GM18520 (cell line): ENCODE measurements around the gene BAZ1A.
"Not testable (repeated sequence)": the region's sequence is repeated elsewhere in the genome, so short reads cannot be mapped to it uniquely, and the experiment has no call there.

Experiments used
- ATAC-seq: cut with Tn5 transposase; IDR thresholded peaks from one replicate; pipeline ENCODE4 v1.9.1; 2021; ENCODE audit not compliant: unreplicated experiment

The BAZ1A gene

DNA sequence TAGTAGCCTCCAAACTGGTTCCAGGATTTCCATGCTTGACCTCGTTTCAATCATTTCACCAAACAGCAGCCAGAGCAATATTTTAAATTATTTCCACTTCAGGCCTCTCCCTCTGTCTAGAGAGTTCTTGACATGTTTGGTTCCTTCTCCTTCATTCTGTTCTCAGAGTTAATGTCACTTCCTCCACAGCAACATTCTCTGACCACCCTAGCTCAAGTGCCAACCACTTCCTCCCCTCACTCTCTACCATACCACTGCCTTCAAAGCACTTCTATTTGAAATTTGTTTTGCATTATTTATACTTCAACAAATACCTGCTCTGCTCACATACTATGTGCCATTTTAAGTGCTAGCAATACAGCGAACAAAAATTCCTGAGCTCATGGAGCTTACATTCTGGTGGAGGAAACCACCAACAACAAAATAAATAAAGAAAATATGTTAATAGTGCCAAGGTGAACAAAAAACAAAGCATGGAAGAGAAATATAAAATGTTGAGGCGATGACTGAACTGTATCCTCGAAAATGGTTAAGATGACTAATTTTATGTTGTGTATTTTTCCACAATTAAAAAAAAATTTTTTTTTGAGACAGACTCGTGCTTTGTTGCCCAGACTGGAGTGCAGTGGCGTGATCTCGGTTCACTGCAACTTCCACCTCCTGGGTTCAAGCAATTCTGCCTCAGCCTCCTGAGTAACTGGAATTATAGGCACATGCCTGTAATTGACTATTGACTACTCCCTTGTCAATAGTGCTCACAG lies 17.3 kb downstream of the BAZ1A start:
- no peak for ATAC-seq

DNA sequence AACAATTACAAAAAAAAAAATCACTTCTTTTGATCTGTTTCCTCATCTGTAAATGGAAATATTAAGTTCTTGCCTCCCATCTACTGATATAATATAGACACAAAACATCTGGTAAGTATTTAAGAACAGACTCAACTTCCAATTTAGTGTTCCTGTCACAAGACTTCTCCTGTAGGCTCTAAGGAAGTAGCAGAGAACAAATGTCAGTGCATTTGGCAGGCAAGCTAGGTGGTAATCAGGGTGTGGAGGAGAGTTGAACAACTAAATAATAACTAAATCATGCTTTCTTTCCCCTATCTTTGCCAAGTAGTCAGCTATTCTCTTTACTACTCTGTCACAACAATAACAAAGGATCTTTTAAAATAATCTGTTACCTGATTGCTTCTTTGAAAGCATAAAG lies 22.1 kb downstream of the BAZ1A start:
- ATAC-seq, result no peak

DNA sequence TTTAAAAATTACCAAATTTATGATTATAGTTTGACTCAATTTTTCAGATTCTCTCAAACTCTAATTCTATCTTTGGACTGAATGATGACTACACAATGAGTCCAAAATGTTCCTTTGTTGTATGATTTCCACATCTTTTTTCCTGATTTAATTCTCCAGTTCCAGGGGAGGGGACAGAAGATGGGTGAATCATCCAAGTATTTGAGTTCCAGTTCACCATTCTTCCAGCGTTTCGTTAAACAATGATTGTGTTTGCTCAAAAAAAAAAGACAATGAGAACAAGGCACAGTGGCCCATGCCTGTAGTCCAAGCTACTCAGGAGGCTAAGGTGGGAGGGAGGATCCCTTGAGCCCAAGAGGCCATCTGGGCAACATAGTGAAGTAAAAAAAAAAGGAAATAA lies 23.8 kb downstream of the BAZ1A start:
- no peak for ATAC-seq

DNA sequence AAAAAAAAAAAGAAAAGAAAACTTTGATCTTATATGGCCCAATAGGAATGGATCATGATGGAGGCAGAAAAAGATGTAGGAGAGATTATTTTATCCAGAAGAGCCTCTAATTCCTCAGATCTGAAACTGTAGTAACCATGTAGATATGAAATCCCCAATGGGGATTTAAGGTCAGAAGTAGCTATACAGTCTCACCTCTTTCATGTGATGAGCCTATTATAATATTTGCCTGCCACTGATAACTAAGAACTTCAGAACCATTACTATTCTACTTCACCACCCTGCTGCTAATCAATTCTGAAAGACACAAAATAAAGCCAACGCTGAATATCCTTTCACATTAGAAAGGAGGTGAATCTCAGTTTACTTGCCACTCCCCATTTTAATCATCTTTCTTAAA lies 29.3 kb downstream of the BAZ1A start:
- ATAC-seq, result no peak

DNA sequence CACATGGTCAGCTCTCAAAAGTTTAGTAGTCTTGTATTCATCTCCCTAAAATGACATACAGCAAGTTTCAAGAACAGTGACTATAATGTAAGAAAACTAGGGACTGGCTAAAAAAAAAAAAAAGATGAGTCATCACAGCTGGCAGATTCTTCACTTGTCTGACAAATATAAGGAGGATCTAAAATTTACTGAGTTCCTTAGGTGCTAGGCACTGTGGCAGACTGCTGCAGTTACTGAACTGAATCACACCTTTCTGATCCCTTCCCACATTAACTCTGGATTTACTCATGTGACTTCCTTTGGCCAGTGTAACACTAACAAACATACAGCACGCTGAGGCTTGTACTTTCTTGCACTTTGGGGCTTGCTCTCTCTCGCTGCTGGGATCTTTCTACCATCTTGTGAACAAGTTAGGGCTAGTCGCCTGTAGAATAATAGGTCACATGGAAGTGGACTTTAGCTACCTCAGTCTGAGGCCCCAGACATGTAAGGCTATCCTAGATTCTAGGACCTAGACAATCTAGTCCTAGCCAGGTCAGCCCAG lies 32.1 kb downstream of the BAZ1A start:
- ATAC-seq, result no peak

DNA sequence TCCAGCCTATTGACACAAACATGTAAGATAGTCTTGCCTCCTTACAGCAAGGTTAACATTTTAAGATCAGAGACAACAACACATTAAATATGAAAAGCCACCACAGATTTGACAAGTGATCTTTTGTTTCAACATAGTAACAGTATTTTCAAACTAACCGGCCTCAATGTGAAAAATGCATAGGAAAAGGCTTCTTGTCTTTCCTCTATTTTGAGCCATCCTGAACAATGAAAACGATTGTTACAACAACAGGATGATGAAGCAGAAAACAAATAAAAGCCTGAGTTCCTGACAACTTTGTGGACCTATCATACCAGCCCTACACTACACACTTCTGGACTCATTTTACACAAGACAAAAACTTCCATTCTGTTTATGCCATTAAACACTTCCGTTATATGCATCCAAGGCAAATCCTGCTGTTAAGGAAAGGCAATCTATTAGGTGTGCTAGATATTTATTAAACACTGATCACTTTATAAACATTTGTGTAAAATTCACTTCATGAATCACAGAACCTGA lies 37.3 kb downstream of the BAZ1A start:
- ATAC-seq, result no peak

DNA sequence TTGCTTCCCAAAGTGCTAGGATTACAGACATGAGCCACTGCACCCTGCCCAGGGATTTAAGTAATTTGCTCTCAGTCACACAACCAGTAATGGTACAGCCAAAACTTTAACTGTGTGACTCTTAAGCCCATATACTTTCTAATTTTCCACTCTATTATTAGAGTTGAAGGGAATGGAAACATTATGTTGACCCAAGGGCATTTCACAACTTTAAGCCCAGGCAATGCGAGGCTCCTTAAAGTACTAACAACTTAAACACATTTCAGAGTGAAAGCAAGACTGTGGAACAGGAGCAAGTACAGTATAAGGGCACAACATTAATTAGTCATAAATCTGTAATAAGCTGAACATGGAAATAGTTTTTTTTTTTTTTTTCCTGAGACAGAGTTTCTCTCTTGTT lies 39.8 kb downstream of the BAZ1A start:
- ATAC-seq, result no peak

DNA sequence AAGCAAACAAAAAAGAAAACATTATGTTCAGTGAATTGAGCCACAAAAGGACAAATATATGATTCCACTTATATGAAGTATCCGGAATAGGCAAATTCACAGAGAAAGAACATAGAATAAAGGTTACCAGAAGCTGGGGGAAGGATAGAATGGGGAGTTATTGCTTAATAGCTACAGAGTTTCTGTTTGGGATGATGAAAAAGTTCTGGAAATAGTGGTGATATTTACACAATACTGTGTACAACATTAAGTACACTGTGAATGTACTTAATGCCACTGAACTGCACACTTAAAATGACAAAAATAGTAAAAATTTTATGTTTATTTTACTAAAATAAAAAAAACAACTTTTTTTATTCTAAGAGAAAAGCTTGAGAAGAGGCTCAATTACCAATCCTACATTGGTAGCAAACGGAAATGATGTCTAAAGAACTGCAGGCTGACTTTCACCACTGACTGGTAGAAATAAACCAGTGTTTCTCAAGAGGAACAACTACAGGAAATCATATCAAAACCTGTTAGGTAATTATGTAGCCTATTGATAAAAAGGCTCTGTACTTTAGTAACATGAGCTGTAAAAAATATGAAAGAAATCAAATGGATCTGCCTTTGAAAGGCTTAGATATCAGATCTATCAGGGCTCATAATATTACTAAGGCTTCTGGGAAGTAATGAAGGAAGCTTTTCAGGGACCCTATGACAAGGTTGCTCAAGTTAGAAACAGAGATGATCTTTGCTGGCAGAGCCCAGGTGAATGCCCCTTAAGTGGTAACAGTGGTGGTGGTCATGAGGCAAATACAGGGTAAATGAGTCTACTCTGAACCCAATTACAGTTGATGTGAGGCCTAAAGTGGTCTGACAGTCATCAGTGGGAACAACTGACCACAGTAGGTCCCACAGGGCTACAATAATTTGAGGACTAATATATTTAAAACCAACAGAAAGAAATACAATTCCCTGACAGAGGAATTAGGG lies 41.3 kb downstream of the BAZ1A start:
- peak; percentile 62 for ATAC-seq

DNA sequence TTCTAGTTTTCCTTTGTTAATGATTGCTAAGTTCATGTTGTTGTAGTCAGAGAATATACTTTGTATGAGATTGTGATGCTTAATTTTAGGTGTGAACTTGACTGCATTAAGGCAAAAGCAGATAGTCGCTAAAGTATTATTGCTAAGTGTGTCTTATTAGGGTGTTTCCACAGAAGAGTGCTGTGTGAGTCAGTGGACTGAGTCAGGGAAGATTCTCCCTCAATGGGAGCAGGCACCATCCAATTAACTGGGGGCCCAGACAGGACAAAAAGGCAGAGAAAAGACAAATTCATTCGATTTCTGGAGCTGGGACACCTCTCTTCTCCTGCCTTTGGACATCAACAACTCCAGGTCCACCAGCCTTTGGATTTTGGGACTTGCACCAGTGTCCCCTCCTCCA lies 48.5 kb downstream of the BAZ1A start:
- ATAC-seq, result no peak

DNA sequence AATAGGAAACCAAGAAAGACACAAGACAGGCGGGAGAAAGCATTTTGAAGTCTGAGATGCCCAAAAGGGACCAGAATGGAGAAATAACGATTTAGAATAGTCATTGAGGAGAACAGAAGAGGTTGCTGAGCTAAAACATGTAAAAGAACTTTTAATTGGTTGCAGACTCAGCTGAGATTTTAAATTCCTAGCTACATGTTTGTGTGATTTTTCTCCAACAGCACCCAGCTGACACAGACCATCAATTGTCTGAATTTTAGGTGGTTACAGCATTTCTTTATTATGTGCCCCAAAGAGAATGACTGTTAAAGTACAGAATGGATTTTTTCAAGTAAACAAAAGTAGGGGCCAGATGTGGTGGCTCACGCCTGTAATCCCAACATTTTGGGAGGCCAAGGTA lies 50.3 kb downstream of the BAZ1A start:
- ATAC-seq, result no peak

DNA sequence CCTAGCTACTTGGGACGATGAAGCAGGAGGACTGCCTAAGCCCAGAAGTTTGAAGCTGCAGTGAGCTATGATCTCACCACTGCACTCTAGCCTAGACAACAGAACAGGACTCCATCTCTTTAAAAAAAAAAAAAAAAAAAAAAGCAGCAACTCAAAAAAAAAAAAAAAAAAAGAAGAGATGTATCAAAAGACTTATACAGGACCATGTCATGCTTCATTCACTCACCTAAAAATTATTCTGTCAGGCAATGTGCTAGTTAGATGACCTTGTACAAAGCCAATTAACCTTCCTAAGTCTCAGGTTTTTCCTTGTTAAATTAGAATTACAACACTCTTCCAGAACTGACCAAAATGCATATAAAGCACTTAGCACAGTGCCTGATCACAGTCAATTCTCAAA lies 50.9 kb downstream of the BAZ1A start:
- ATAC-seq, result no peak

DNA sequence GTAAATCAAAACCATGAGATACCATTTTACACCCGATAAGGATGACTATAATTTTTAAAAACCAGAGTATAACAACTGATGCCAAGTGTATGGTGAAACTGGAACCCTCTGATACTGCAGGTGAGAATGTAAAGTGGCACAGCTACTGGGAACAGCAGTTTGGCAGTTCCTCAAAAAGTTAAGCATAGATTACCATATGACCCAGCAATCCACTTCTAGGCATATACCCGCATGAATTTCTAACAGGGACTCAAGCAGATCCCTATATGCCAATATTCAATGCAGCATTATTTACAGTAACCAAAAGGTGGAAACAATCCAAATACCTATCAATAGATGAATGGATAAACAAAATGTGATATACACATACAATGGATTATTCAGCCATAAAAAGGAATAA lies 57.4 kb downstream of the BAZ1A start:
- ATAC-seq, result no peak

DNA sequence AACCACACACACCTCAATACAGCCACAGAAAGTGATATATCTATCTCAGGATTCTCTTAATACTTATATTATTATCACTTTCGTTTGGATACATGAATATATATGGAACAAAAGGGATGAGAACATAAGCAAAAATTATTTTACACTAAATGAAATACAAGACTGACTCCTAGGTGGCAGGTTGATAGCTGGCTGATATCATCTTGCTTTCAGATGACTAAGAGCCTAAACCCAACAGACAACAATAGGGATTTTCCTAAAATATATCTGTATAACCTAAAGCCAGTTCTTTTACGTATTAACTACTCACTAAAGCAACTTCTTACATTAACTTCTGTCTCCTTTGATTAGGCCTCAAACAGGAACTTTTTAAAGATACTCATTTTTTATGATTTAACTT lies 65.1 kb downstream of the BAZ1A start:
- no peak for ATAC-seq

DNA sequence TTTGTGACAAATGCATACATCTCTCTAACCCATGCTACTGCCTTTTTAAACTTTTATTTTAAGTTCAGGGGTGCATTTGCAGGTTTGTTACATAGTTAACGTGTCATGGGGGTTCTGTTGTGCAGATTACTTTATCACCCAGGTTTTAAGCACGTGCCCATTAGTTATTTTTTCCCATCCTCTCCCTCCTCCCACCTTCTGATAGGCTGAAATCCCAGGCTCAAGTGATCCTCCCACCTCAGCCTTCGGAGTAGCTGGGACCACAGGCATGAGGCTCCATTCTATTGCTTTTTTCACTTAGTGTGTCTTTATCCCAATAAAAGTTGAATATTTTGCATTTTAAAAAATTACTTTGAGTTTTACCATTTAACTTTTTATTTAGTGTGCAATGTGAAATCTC lies 68.9 kb downstream of the BAZ1A start:
- ATAC-seq, result no peak

DNA sequence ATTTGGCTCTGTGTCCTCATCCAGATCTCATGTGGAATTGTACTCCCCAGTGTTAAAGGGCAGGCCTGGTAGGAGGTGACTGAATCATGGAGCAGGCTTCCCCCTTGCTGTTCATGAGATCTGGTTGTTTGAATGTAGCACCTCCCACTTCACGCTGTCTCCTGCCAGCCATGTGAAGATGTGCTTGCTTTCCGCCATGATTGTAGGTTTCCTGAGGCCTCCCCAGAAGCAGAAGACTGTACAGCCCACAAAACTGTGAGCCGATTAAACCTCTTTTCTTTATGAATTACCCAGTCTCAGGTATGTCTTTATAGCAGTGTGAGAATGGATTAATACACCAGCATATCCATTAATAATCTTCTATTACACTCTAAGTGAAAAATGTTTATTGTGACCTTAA lies 70.2 kb downstream of the BAZ1A start:
- no peak for ATAC-seq

DNA sequence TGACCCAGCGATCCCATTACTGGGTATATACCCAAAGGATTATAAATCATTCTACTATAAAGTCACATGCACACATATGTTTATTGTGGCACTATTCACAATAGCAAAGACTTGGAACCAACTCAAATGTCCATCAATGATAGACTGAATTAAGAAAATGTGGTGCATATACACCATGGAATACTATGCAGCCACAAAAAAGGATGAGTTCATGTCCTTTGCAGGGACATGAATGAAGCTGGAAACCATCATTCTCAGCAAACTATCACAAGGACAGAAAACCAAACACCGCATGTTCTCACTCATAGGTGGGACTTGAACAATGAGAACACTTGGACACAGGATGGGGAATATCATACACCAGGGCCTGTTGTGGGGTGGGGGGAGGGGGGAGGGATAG lies 76.3 kb downstream of the BAZ1A start:
- ATAC-seq, result not testable (repeated sequence)

DNA sequence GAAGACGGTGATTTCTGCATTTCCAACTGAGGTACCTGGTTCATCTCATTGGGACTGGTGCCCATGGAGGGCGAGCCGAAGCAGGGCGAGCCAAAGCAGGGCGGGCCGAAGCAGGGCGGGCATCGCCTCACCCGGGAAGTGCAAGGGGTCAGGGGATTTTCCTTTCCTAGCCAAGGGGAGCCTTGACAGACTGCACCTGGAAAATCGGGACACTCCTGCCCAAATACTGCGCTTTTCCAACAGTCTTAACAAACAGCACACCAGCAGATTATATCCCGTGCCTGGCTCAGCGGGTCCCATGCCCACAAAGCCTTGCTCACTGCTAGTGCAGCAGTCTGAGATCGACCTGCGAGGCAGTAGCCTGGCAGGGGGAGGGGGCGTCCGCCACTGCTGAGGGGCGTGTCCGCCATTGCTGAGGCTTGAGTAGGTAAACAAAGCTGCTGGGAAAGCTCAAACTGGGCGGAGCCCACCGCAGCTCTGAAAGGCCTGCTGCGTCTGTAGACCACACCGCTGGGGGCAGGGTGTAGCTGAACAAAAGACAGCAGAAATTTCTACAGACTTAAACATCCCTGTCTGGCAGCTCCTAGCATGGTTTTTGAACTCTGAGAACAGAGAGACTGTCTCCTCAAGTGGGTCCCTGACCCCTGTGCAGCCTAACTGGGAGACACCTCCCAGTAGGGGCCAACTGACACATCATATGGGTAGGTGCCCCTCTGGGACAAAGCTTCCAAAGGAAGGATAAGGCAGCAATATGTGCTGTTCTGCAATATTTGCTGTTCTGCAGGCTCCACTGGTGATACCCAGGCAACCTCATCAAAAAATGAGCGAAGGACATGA lies 77.2 kb downstream of the BAZ1A start:
- ATAC-seq, result no peak

DNA sequence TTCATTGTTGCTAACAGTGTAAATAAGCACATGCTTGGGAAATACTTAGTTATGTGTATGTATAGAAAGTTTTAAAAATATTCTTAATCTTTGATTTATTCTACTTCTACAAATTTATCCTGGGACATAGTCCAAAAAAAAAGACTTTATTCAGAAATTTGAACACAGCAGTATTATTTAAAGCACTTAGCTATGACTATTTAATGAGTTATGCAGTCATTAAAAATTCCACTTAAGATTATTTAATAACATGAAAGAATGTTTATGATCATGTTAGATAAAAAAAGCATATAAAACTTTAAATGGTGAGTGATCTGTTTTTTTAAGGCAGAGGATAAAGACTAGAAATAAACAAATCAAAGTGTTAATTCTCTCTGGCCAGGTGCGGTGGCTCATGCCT lies 78.3 kb downstream of the BAZ1A start:
- no peak for ATAC-seq

DNA sequence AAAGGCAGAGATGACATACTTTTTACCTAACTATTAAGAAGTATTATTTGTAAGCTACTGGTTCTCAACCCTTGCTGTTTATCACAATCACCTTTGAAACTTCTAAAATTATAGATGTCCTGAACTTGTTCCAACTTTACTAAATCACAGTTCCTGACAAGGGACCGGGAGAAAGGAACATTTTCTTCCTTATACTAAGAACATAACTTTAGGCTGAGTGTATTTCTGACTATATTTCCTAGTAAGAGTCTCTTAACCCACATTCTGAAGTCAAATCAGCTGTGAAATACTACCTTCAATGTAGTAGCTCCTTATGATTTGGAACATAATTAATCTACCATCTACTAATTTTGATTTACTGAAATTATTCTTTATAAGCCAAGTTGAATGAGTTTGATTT lies 80.2 kb downstream of the BAZ1A start:
- no peak for ATAC-seq

DNA sequence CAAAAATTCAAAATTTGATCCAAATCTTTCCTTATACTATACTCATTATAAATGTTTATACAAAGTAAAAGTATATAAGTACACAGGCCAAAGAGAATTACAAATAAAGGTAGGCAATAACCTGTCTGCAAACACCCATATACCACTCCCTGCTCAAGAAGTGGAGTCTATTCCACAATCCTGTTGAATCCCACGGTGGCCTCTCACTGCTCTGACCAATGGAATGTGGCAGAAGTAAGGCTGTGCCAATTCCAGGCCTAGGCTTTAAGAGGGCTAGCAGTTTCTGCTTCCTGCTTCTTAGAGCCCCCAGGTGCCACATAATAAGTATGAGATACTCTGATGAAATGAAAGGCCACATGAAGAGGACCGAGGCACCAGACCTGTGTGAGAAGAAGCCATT lies 80.9 kb downstream of the BAZ1A start:
- no peak for ATAC-seq

DNA sequence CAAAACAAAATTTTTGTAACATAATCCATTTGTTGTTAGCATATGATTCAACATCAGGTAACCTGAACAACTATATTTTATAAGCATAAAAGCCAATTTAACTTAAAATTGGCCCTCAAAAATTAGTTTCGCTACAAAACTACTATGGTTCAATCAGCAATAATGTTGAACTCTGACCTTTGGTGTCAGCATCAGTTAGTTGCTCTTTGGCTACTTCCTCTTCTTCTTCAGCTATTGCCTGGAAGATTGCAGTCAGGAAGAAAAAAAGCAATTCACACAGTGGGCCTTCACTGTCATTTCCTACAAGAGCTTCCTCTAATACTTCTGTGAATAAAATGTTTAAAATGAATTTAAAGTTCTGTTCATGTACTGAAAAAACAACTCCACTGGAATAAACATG lies 82.6 kb downstream of the BAZ1A start:
- no peak for ATAC-seq
